ENCODE data around the gene SAMD10.
"Not testable (repeated sequence)": the region's sequence is repeated elsewhere in the genome, so short reads cannot be mapped to it uniquely, and the experiment has no call there.

The SAMD10 gene

GRCh38 chr20:63941282-63942081 lies 38.0 kb downstream of the SAMD10 start:
- DNase-seq (ENCODE audit: low read depth, low spot score): no peak

- DNase-seq (ENCODE audit: low read depth, low spot score): no peak
These were observed 38.8 kb downstream of the SAMD10 start for GRCh38 chr20:63940472-63941266.

- no peak for DNase-seq (ENCODE audit: low read depth, low spot score)
These were observed 39.4 kb downstream of the SAMD10 start for GRCh38 chr20:63940071-63940471.

GRCh38 chr20:63939061-63939935 lies 40.1 kb downstream of the SAMD10 start:
- no peak for DNase-seq (ENCODE audit: low read depth, low spot score)

- peak; percentile 65 for DNase-seq (ENCODE audit: low read depth, low spot score)
These were observed 41.8 kb downstream of the SAMD10 start for GRCh38 chr20:63937596-63937995.

GRCh38 chr20:63935447-63935846 lies 44.0 kb downstream of the SAMD10 start:
- no peak for DNase-seq (ENCODE audit: low read depth, low spot score)

GRCh38 chr20:63934271-63935068 lies 45.0 kb downstream of the SAMD10 start:
- no peak for DNase-seq (ENCODE audit: low read depth, low spot score)

- no peak for DNase-seq (ENCODE audit: low read depth, low spot score)
These were observed 45.8 kb downstream of the SAMD10 start for GRCh38 chr20:63933646-63934045.

- no peak for DNase-seq (ENCODE audit: low read depth, low spot score)
These were observed 46.8 kb downstream of the SAMD10 start for GRCh38 chr20:63932606-63933160.

- DNase-seq (ENCODE audit: low read depth, low spot score): no peak
These were observed 47.7 kb downstream of the SAMD10 start for GRCh38 chr20:63931735-63932134.

- no peak for DNase-seq (ENCODE audit: low read depth, low spot score)
These were observed 48.4 kb downstream of the SAMD10 start for GRCh38 chr20:63930971-63931553.

GRCh38 chr20:63929473-63929883 lies 50.0 kb downstream of the SAMD10 start:
- DNase-seq (ENCODE audit: low read depth, low spot score): not testable (repeated sequence)

GRCh38 chr20:63929071-63929470 lies 50.4 kb downstream of the SAMD10 start:
- DNase-seq (ENCODE audit: low read depth, low spot score): no peak

- no peak for DNase-seq (ENCODE audit: low read depth, low spot score)
These were observed 53.1 kb downstream of the SAMD10 start for GRCh38 chr20:63926298-63926697.

GRCh38 chr20:63924241-63924640 lies 55.2 kb downstream of the SAMD10 start:
- no peak for DNase-seq (ENCODE audit: low read depth, low spot score)

All from astrocyte of the hippocampus (primary cell).